ENCODE data around the gene ACOT2.
"Not testable (repeated sequence)": the region's sequence is repeated elsewhere in the genome, so short reads cannot be mapped to it uniquely, and the experiment has no call there.

The ACOT2 gene

GRCh38 chr14:73568886-73569184 lies 178 bp upstream of the ACOT2 start:
- not testable (repeated sequence) for DNase-seq

GRCh38 chr14:73570913-73571312 lies 1.9 kb downstream of the ACOT2 start:
- peak; percentile 68 to 77 for DNase-seq

DNA sequence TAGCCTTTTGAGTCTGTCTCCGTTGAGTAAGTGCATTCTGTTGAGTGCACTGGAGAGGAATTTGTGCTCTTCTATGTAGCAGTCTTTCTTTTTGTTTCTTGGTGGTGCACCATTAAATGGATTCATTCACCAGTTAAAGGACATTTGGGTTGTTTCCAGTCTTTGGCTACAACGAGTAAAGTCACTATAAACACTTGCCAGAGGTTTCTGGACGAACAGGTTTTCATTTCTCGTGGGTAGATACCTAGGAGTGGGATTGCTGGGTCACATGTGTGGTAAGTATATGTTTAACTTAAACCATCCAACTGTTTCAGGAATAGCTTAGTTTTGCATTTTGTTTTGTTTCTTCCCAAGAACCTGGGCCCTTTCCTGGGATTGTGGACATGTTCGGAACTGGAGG lies 4.0 kb downstream of the ACOT2 start:
- not testable (repeated sequence) for DNase-seq

DNA sequence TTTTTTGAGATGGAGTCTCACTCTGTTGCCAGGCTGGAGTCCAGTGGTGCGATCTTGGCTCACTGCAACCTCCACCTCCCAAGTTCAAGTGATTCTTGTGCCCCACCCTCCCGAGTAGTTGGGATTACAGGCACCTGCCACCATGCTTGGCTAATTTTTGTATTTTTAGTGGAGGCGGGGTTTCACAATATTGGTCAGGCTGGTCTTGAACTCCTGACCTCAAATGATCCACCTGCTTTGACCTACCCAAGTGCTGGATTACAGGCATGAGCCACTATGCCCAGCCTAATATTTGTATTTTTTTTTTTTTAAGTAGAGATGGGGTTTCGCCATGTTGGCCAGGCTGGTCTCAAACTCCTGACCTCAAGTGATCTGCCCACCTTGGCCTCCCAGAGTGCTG lies 4.7 kb downstream of the ACOT2 start:
- DNase-seq, result not testable (repeated sequence)

GRCh38 chr14:73574251-73574650 lies 5.2 kb downstream of the ACOT2 start:
- not testable (repeated sequence) for DNase-seq

DNA sequence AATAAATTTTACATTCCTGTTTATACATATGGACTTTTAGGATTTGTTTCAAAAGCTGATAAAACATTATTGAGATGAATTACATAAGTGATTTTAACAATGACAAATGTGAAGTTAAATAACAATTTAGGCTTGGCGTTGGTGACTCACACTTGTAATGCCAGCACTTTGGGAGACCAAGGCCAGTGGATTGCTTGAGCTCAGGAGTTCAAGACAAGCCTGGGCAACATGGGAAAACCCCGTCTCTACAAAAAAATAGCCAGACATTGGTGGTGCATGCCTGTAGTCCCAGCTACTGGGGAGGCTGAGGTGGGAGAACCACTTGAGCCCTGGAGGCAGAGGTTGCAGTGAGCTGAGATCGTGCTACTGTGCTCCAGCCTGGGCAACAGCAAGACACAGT lies 7.4 kb downstream of the ACOT2 start:
- DNase-seq, result no peak

GRCh38 chr14:73577214-73577613 lies 8.2 kb downstream of the ACOT2 start:
- not testable (repeated sequence) for DNase-seq

DNA sequence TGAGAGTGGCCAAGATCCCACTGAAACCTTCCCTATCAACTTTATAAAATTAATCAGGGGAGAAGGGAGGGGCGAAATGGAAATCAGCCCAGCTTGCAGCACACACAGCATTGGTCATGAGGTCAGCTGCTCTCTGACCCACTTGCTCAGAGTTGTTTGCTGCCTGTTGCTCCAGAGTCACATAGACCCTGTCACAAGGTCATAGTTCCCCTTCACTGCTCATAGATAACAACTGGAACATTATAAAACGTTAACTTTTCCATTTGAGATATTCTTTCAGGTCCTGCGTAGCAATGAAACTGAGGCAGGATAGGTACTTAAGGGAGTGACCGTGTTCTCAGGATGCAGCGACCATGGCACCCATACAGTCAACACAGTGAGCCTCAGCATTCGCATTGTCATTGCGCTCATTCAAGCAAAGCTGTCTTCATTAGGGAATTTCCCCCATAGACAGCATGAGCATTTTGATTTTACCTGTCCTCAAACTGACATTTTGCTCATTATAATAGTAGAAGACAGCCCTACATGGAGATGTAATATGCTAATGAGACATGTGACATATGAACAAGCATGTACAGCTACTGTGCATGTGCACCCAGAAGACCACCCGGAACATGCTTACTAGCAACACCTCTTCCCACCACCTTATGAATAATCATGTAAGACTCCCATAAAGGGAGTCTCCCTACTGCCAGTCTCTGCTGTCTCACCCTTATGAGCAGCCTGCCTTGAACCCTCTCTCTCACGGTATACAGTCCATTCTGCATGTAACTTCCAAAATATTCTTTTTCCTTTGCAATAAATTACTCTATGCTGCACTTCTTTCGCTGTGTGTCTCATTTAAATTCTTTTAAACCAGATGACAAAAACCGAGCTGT lies 13.3 kb downstream of the ACOT2 start:
- not testable (repeated sequence) for DNase-seq

- no peak for DNase-seq
These were observed 19.7 kb downstream of the ACOT2 start for GRCh38 chr14:73588695-73589094.

GRCh38 chr14:73589116-73589515 lies 20.1 kb downstream of the ACOT2 start:
- no peak for DNase-seq

- DNase-seq, result not testable (repeated sequence)
These were observed 21.6 kb downstream of the ACOT2 start for GRCh38 chr14:73590673-73591004.

DNA sequence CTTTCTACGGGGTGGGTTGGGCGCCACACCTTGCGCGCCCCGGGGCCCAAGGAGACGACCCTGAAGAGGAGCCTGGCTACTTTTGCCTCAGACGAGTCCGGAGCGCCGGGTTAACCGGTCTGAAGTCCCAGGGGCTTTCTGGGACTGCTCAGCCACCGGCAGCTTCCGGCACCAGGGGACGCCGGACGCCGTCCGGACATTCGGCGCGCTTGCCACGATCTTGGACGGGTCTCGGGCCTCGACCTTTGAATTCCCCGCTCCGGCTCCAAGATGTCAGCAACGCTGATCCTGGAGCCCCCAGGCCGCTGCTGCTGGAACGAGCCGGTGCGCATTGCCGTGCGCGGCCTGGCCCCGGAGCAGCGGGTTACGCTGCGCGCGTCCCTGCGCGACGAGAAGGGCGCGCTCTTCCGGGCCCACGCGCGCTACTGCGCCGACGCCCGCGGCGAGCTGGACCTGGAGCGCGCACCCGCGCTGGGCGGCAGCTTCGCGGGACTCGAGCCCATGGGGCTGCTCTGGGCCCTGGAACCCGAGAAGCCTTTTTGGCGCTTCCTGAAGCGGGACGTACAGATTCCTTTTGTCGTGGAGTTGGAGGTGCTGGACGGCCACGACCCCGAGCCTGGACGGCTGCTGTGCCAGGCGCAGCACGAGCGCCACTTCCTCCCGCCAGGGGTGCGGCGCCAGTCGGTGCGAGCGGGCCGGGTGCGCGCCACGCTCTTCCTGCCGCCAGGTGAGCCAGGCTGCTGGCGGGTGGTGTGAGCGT lies 22.9 kb downstream of the ACOT2 start, which contains the start of gene ACOT4:
Gene ACOT4, plus strand, starts transcription at position 184 of the 760 bp plus-strand sequence. Its CDS starts 87 bp downstream, at position 271.
- DNase-seq, result peak; percentile 49 to 58

- no peak for DNase-seq
These were observed 25.5 kb downstream of the ACOT2 start for GRCh38 chr14:73594491-73594890.

DNA sequence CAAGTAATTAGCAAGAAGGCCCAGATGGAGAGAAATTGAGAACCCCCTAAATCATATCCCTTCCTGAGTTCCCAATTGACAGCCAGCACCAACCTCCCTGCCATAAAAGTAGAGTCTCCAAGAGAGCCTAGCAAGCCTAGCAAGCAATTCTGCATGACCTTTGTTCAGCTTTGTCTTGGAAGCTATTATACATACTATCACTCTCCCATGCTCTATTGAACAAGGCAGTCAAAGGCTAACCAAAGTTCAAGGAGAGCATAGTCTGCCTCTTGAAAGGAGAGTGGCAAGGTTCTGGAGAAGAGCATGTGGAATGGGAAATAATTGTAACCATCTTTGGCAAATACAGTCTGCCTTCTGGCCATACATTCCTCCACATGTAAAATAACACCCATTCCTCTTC lies 30.5 kb downstream of the ACOT2 start:
- DNase-seq, result no peak

DNA sequence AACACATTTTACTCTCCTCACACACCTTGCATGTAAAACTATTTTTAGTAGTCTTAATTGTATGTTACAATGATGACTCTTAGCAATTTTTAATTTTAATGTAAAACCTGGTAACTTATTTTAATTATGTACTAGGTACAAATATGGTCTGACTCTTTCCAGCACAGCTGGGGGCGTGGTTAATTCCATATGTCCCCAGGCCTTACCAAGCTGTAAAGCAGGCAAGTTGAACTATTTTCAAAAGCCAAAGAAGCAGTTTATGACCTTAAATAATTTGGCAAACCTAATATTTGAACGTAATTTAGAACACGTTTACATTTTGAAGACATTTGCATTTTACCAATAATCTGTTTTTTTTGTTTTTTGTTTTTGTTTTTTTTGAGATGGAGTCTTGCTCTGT lies 34.0 kb downstream of the ACOT2 start:
- no peak for DNase-seq

DNA sequence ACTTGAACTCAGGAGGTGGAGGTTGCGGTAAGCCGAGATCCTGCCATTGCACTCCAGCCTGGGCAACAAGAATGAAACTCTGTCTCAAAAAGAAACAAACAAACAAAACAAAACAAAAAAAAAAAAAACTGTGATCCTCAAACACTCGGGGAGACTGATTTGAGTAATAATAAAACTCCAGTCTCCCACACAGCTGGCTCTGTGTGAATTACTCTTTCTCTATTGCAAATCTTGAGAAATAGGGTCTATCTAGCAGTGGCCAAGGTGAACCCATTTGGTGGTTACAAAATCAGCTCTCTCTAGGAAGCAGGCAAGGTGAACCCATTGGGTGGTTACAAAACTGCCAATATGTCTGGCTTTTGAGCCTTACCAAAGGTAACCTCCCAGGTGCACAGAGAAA lies 37.3 kb downstream of the ACOT2 start:
- DNase-seq, result no peak

GRCh38 chr14:73607241-73607640 lies 38.2 kb downstream of the ACOT2 start:
- no peak for DNase-seq

- DNase-seq, result no peak
These were observed 41.7 kb downstream of the ACOT2 start for GRCh38 chr14:73610687-73611086.

DNA sequence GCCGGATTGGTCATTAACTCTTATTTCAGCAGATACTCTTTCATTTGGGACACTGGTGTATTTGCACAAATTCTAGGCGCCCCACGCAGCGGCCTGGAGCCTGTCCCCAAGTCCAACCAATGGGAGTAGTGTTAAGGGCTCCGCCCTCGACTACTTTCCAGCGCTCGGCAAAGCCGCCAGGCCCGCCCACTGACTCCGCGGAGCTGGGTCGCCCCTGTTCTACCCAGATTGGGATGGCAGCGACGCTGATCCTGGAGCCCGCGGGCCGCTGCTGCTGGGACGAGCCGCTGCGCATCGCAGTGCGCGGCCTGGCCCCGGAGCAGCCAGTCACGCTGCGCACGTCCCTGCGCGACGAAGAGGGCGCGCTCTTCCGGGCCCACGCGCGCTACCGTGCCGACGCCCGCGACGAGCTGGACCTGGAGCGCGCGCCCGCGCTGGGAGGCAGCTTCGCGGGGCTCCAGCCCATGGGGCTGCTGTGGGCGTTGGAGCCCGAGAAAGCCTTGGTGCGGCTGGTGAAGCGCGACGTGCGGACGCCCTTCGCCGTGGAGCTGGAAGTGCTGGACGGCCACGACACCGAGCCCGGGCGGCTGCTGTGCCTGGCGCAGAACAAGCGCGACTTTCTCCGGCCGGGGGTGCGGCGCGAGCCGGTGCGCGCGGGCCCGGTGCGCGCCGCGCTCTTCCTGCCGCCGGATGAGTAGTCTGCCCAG lies 43.5 kb downstream of the ACOT2 start, which contains the start of gene ACOT6:
Gene ACOT6, plus strand, starts transcription at position 179 of the 707 bp plus-strand sequence. Its CDS starts 55 bp downstream, at position 234.
- peak; percentile 66 to 69 for DNase-seq

DNA sequence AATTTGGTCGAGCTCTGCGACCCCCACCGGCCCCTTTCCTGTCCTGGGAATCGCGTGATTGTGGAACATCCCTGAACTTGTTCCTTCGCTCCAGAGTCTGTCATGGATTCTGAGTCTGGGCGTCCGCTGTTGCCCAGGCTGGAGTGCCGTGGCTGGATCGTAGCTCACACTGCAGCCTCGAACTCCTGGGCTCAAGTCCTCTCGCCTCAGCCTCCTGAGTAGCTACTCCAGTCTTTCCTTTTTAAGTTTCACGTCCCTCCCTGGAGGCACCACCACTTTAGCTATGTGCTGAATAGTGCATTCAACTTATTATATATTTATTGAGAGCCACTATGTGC lies 44.0 kb downstream of the ACOT2 start:
- DNase-seq, result no peak

GRCh38 chr14:73613419-73613963 lies 44.5 kb downstream of the ACOT2 start:
- no peak for DNase-seq

DNA sequence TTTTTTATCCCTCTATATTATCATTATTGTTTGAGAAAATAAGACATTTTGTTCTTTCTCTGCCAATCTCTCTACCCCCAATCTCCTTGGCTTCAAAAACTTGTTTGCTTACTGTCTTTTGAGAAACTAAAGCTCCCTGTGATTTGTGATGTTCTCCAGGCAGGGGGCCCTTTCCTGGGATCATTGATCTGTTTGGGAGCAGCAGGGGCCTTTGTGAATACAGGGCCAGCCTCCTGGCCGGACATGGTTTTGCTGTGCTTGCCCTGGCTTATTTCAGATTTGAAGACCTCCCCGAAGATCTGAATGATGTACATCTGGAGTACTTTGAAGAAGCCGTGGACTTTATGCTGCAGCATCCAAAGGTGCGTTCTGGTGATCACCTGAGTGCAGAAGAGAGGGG lies 47.8 kb downstream of the ACOT2 start:
- no peak for DNase-seq

- no peak for DNase-seq
These were observed 50.5 kb downstream of the ACOT2 start for GRCh38 chr14:73619524-73619923.
